ENCODE data around the gene GRIN2A. TPM values are rescaled to one million over a fixed set of nuclear protein-coding genes. Genes with fewer than 3 reads are reported as not detected.

GRIN2A gene
- total and polyA plus RNA-seq, 8 donors: 0.03 to 0.96 (median 0.26) TPM

- no peaks in the 10 kb centered on the region for H3K4me1 ChIP-seq
- intact Hi-C loops (cut with DNase I): no loop called here
- peaks cover 0 to 1% of the 10 kb centered on the region in 2 donors for H3K9me3 ChIP-seq
- H3K36me3 ChIP-seq: no peaks in the 10 kb centered on the region
- ATAC-seq (no peak), DNase-seq (no peak)
- no peak for TF ChIP-seq CTCF (IDR thresholded peaks at IDR 0.05)
- no peak overlapping the region for H3K27ac ChIP-seq
- H3K27me3 ChIP-seq: peaks cover 0 to 26% of the 10 kb centered on the region in 2 donors
- no peak overlapping the region for H3K4me3 ChIP-seq
These were observed 44.1 kb upstream of the GRIN2A start for GRCh38 chr16:10226141-10226986.

DNA sequence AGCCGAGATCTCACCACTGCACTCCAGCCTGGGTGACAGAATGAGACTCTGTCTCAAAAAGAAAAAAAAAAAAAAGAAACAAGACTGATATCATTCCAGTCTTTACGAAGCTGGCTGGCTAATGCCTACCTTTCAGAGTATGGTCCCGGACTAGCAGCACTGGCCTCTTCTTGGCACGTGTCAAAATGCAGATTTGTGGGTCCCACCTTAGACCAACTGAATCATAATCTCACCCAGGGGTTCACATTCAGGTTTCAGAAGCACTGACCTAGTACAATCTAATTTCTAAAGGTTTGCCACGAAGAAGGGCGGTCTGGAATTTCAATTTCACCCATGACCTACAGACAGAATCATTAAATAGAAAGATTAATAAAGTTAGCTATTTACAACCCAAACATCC is 43.4 kb upstream of the GRIN2A start:
- intact Hi-C loops (cut with DNase I): no loop called here
- Histone ChIP-seq H3K9me3 (no peaks in the 10 kb centered on the region), H3K36me3 (no peaks in the 10 kb centered on the region), H3K27ac (no peak overlapping the region), H3K4me3 (no peak overlapping the region), H3K4me1 (no peaks in the 10 kb centered on the region), H3K27me3 (peaks cover 0 to 26% of the 10 kb centered on the region in 2 donors)
- ATAC-seq (no peak), DNase-seq (no peak)
- no peak for TF ChIP-seq CTCF (IDR thresholded peaks at IDR 0.05)

- no peaks in the 10 kb centered on the region for H3K9me3 ChIP-seq
- no peak overlapping the region for H3K27ac ChIP-seq
- ATAC-seq (no peak), DNase-seq (no peak)
- H3K4me3 ChIP-seq: no peak overlapping the region
- no peaks in the 10 kb centered on the region for H3K4me1 ChIP-seq
- intact Hi-C loops (cut with DNase I): no loop called here
- peaks cover 0 to 26% of the 10 kb centered on the region in 2 donors for H3K27me3 ChIP-seq
- no peak for TF ChIP-seq CTCF (IDR thresholded peaks at IDR 0.05)
- no peaks in the 10 kb centered on the region for H3K36me3 ChIP-seq
These were observed 42.6 kb upstream of the GRIN2A start for GRCh38 chr16:10224850-10225249.

- TF ChIP-seq CTCF (IDR thresholded peaks at IDR 0.05): no peak
- no peaks in the 10 kb centered on the region for H3K9me3 ChIP-seq
- intact Hi-C loops (cut with DNase I): no loop called here
- H3K27me3 ChIP-seq: peaks cover 0 to 31% of the 10 kb centered on the region in 2 donors
- H3K36me3 ChIP-seq: no peaks in the 10 kb centered on the region
- no peak overlapping the region for H3K27ac ChIP-seq
- no peak for DNase-seq
- no peak overlapping the region for H3K4me3 ChIP-seq
- no peaks in the 10 kb centered on the region for H3K4me1 ChIP-seq
- no peak for ATAC-seq
These were observed 38.7 kb upstream of the GRIN2A start for GRCh38 chr16:10220942-10221341.

- Histone ChIP-seq H3K27me3 (peaks cover 0 to 31% of the 10 kb centered on the region in 2 donors), H3K27ac (no peak overlapping the region), H3K36me3 (no peaks in the 10 kb centered on the region), H3K9me3 (no peaks in the 10 kb centered on the region), H3K4me1 (no peaks in the 10 kb centered on the region), H3K4me3 (no peak overlapping the region)
- DNase-seq: no peak
- intact Hi-C loops (cut with DNase I): no loop called here
- no peak for TF ChIP-seq CTCF (IDR thresholded peaks at IDR 0.05)
- no peak for ATAC-seq
These were observed 37.5 kb upstream of the GRIN2A start for GRCh38 chr16:10219742-10220141.

All from left lung (tissue), 10 donors.